PC-3 (cell line): ENCODE data around the gene MIOX. TPM values are rescaled to one million over a fixed set of nuclear protein-coding genes. Genes with fewer than 3 reads are reported as not detected.

Source experiments
- ATAC-seq: fragments of 200-7000 bp; cut with Tn5 transposase; 2 replicates; pipeline ENCODE4 v1.9.1; 2020; ENCODE audit warnings: mild to moderate bottlenecking, moderate library complexity
- BruUV-seq: library from RNA; stranded (reverse); fragments of 400-500 nt; replicated peaks from 2 replicates; lab custom pipeline; 2021; lab: Mats Ljungman, UMichigan
- CTCF ChIA-PET: fragments of 300-600 bp; sonication (Branson Sonifier 250); formaldehyde crosslinking; loops from one replicate; lab custom pipeline; 2022; ENCODE audit warnings: antibody characterized with exemption; lab: Charles Lee
- POLR2A ChIA-PET: fragments of 300-600 bp; sonication (Branson Sonifier 250); formaldehyde crosslinking; loops from one replicate; lab custom pipeline; 2022; ENCODE audit warnings: antibody characterized with exemption; ENCODE audit not compliant: unreplicated experiment; lab: Charles Lee
- DNase-seq: peaks from one replicate; pipeline ENCODE4 v3.0.0-alpha.2; 2015
- H2AFZ ChIP-seq: fragments of 300-600 bp; sonication (generic); 2 replicates; pipeline ENCODE4 v1.6.0; 2016; ENCODE audit warnings: antibody characterized with exemption, low read length
- H3F3A ChIP-seq: fragments of 300-600 bp; sonication (generic); one replicate; pipeline ENCODE4 v1.6.0; 2017; ENCODE audit warnings: antibody characterized with exemption, low read length, control low read depth, mild to moderate bottlenecking; ENCODE audit not compliant: unreplicated experiment
- H3K27ac ChIP-seq: fragments of 300-600 bp; sonication (generic); 2 replicates; pipeline ENCODE4 v1.5.1; 2016; ENCODE audit warnings: mild to moderate bottlenecking, low read length
- H3K27me3 ChIP-seq: fragments of 300-600 bp; sonication (generic); 2 replicates; pipeline ENCODE4 v1.6.1; 2016; ENCODE audit warnings: low read length, mixed read lengths
- H3K36me3 ChIP-seq: fragments of 300-600 bp; sonication (generic); 2 replicates; pipeline ENCODE4 v1.6.1; 2016; ENCODE audit warnings: low read depth, mixed run types, low read length, mixed read lengths
- H3K4me1 ChIP-seq: fragments of 300-600 bp; sonication (generic); 2 replicates; pipeline ENCODE4 v1.5.1; 2016; ENCODE audit warnings: low read length; ENCODE audit not compliant: insufficient read depth
- H3K4me2 ChIP-seq: fragments of 300-600 bp; sonication (generic); 2 replicates; pipeline ENCODE4 v1.6.0; 2016; ENCODE audit warnings: low read length
- H3K4me3 ChIP-seq: fragments of 300-600 bp; sonication (generic); 2 replicates; pipeline ENCODE4 v1.5.1; 2016; ENCODE audit warnings: mild to moderate bottlenecking, low read length, mixed read lengths
- H3K79me2 ChIP-seq: fragments of 300-600 bp; sonication (generic); 2 replicates; pipeline ENCODE4 v1.6.1; 2017; ENCODE audit warnings: low read length, mixed read lengths
- H3K9ac ChIP-seq: fragments of 300-600 bp; sonication (generic); 2 replicates; pipeline ENCODE4 v1.6.0; 2016; ENCODE audit warnings: mild to moderate bottlenecking, low read length
- H3K9me2 ChIP-seq: fragments of 300-600 bp; sonication (generic); replicated peaks from 2 replicates; pipeline ENCODE4 v1.6.1; 2016; ENCODE audit warnings: mixed run types, low read length, mixed read lengths
- H3K9me3 ChIP-seq: fragments of 300-600 bp; sonication (generic); 2 replicates; pipeline ENCODE4 v1.6.1; 2016; ENCODE audit warnings: low read length, mixed read lengths
- H4K20me1 ChIP-seq: fragments of 300-600 bp; sonication (generic); 2 replicates; pipeline ENCODE4 v1.6.1; 2016; ENCODE audit warnings: low read length, mixed read lengths
- EZH2 ChIP-seq: fragments of 300-600 bp; sonication (generic); IDR thresholded peaks from one replicate; pipeline ENCODE4 v1.6.1; 2017; ENCODE audit warnings: antibody characterized with exemption, mild to moderate bottlenecking, low read length; ENCODE audit not compliant: unreplicated experiment
- EZH2phosphoT487 ChIP-seq: fragments of 300-600 bp; sonication (generic); IDR thresholded peaks from 2 replicates; pipeline ENCODE4 v1.6.1; 2018; ENCODE audit warnings: mild to moderate bottlenecking, antibody characterized with exemption, low read length, borderline replicate concordance
- intact Hi-C: fragments of 100-400 bp; cut with micrococcal nuclease; formaldehyde crosslinking; loops from 2 replicates; pipeline ENCODE4 v1.9.0; 2023
- total RNA-seq: library from RNA; depleted of rRNA; stranded (reverse); fragments of >200 nt; gene quantifications from 2 replicates; pipeline ENCODE4 v1.2.3, GENCODE V29; 2014
- TF ChIP-seq, protein P1 (sequence below): fragments of 300-600 bp; sonication (generic); conservative IDR thresholded peaks from 2 replicates; pipeline ENCODE4 v1.5.1; 2017; ENCODE audit warnings: antibody characterized with exemption, low read depth, mild to moderate bottlenecking, low read length

The MIOX gene
- total RNA-seq, 1 experiment from 2014 or later, result not detected

DNA sequence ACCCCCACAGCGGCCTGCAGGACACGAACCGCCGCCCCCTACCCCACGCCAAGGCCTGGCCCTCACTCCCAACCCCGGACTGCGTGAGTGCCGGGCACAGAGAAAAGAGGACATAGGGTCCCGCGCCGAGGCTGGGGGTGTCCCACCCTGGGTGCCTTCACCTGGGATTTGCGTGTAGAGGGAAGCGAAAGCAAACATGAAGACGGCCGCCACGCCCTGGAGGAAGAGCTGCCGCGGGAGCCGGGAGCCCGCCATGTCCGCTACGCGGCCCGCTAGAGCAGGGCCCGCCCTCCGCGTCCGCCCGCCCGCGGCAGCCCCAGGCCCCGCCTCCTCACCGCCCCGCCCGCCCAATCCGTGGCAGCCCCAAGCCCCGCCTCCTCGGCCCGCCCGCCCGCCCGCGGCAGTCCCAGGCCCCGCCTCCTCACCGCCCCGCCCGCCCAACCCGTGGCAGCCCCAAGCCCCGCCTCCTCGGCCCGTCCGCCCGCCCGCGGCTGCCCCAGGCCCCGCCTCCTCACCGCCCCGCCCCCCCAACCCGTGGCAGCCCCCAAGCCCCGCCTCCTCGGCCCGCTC lies 20.8 kb downstream of the MIOX start, which contains the start of gene LMF2:
TSS of gene LMF2 (minus strand) at position 282 of the 570 bp plus-strand sequence. CDS start at position 255, 27 bp downstream.
- H3K4me3 ChIP-seq, result peak within 1 kb of the TSS; percentile 97
- BruUV-seq, result no TSS peak
- H3K36me3 ChIP-seq, result no peaks in the 10 kb centered on the region
- CTCF ChIA-PET, result interaction anchor here (0.6 to 1.4 kb wide), 3 partner anchors 18 to 256 kb away, joined by 5 to 15 read pairs (median 8); partner anchors contain the start of genes HDAC10 and SCO2
- H3K9me2 ChIP-seq, result no peaks in the 10 kb centered on the region
- intact Hi-C loops, result no loop called here
- H3K4me2 ChIP-seq, result peak within 1 kb of the TSS; percentile 95
- peak within 1 kb of the TSS; percentile 81 for H2AFZ ChIP-seq
- H3K9me3 ChIP-seq, result no peaks in the 10 kb centered on the region
- H3K9ac ChIP-seq, result peak within 1 kb of the TSS; percentile 95
- ATAC-seq, result peak; percentile 77
- H3K27me3 ChIP-seq, result no peaks in the 10 kb centered on the region
- no peaks in the 10 kb centered on the region for H4K20me1 ChIP-seq
- TF ChIP-seq EZH2 (no peak), EZH2phosphoT487 (no peak)
- POLR2A ChIA-PET, result interaction anchor here (0.5 to 1.0 kb wide), 6 partner anchors 10 to 153 kb away, joined by 3 to 8 read pairs (median 5); partner anchors contain the start of gene SCO2
- peak; percentile 67 for DNase-seq
- peaks cover 44% of the 10 kb centered on the region for H3K79me2 ChIP-seq
- H3K27ac ChIP-seq, result peak within 1 kb of the TSS; percentile 56
- no peaks in the 10 kb centered on the region for H3F3A ChIP-seq
- peaks cover 7% of the 10 kb centered on the region for H3K4me1 ChIP-seq

DNA sequence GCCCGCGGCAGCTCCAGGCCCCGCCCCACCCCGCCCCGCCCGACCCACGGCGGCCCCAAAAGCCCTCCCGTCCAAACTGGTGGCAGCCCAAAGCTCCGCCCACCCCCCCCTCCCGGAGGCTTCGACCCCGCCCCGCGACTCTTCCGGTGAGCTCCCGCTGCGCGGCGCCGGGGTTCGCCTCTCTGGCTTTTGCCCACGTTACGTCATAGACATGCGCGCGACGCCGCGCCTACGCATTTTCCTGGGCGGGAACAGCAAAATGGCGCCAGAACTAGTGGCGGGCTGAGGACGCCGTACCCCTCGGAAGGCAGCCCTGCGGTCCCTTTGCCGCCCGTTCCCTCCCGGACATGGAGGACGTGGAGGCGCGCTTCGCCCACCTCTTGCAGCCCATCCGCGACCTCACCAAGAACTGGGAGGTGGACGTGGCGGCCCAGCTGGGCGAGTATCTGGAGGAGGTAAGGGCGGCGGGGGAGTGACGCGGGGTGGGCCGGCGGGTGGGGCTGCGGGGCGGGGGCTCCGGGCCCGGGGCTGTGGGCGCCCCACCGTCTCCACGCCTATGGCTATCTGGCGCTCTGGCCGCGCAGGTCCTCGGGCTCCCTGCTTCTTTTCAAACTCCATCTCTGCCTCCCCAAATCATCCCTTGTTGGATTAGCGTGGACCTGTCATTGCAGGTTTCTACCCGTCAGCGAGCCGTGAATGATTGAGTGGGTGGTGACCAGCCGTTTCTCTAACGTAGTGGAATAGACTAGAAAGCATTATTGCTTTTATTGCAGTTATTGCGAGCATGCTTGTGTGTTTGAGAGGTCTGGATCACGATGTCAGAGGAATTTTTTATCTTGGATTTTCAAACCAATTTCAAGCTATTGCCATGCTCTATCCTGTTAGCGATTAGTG lies 21.6 kb downstream of the MIOX start, which contains the start of gene NCAPH2:
TSS of gene NCAPH2 (plus strand) at position 234 of the 894 bp plus-strand sequence. CDS start at position 348, 114 bp downstream.
- Histone ChIP-seq H3K9me3 (no peaks in the 10 kb centered on the region), H3K9me2 (no peaks in the 10 kb centered on the region), H2AFZ (peak within 1 kb of the TSS; percentile 81), H3K27me3 (no peaks in the 10 kb centered on the region), H3K79me2 (peaks cover 52% of the 10 kb centered on the region), H3K4me2 (peak within 1 kb of the TSS; percentile 95), H3K27ac (peak within 1 kb of the TSS; percentile 56), H4K20me1 (no peaks in the 10 kb centered on the region), H3K9ac (peak within 1 kb of the TSS; percentile 95), H3K4me3 (peak within 1 kb of the TSS; percentile 97), H3K4me1 (peaks cover 7% of the 10 kb centered on the region), H3F3A (no peaks in the 10 kb centered on the region), H3K36me3 (no peaks in the 10 kb centered on the region)
- intact Hi-C loops, result no loop called here
- peak; percentile 62 for ATAC-seq
- ChIA-PET POLR2A (interaction anchor here (0.5 to 1.0 kb wide), 6 partner anchors 11 to 154 kb away, joined by 3 to 8 read pairs (median 5); partner anchors contain the start of gene SCO2), CTCF (interaction anchor here (0.6 to 1.4 kb wide), 3 partner anchors 17 to 257 kb away, joined by 5 to 15 read pairs (median 8); partner anchors contain the start of genes HDAC10 and SCO2)
- BruUV-seq, result no TSS peak
- DNase-seq, result peak; percentile 94
- TF ChIP-seq, protein P1, sequence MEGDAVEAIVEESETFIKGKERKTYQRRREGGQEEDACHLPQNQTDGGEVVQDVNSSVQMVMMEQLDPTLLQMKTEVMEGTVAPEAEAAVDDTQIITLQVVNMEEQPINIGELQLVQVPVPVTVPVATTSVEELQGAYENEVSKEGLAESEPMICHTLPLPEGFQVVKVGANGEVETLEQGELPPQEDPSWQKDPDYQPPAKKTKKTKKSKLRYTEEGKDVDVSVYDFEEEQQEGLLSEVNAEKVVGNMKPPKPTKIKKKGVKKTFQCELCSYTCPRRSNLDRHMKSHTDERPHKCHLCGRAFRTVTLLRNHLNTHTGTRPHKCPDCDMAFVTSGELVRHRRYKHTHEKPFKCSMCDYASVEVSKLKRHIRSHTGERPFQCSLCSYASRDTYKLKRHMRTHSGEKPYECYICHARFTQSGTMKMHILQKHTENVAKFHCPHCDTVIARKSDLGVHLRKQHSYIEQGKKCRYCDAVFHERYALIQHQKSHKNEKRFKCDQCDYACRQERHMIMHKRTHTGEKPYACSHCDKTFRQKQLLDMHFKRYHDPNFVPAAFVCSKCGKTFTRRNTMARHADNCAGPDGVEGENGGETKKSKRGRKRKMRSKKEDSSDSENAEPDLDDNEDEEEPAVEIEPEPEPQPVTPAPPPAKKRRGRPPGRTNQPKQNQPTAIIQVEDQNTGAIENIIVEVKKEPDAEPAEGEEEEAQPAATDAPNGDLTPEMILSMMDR, result no peak
- TF ChIP-seq EZH2 (no peak), EZH2phosphoT487 (no peak)

- TF ChIP-seq, protein P1, result no peak
- TF ChIP-seq EZH2phosphoT487, result no peak
- TF ChIP-seq EZH2, result no peak
- H2AFZ ChIP-seq, result no peak overlapping the region
Observed at GRCh38 chr22:50508897-50509296, 22.2 kb downstream of the MIOX start.

More at GRCh38 chr22:50508897-50509296, 22.2 kb downstream of the MIOX start:
- H3K79me2 ChIP-seq, result peaks cover 58% of the 10 kb centered on the region
- H3K4me2 ChIP-seq, result peak overlapping the region; percentile 88
- no peaks in the 10 kb centered on the region for H3K27me3 ChIP-seq
- no peaks in the 10 kb centered on the region for H3K9me3 ChIP-seq
- intact Hi-C loops, result no loop called here
- H3K27ac ChIP-seq, result no peak overlapping the region
- H3K36me3 ChIP-seq, result no peaks in the 10 kb centered on the region
- H3K9ac ChIP-seq, result peak overlapping the region; percentile 85
- H3F3A ChIP-seq, result no peaks in the 10 kb centered on the region
- H3K9me2 ChIP-seq, result no peaks in the 10 kb centered on the region
- DNase-seq (no peak), ATAC-seq (no peak)
- BruUV-seq, result TSS peak; percentile 69
- no peaks in the 10 kb centered on the region for H4K20me1 ChIP-seq
- CTCF ChIA-PET, result interaction anchor here (1.4 kb wide), 1 partner anchor 17 kb away, joined by 15 read pairs; the partner anchor contains the start of gene SCO2
- POLR2A ChIA-PET, result no interaction called here
- H3K4me3 ChIP-seq, result peak overlapping the region; percentile 86
- H3K4me1 ChIP-seq, result peaks cover 7% of the 10 kb centered on the region
